ENCODE data around the gene ENAH.

GRCh38 chr1:225595974-225596551 is 56.9 kb downstream of the ENAH start:
- no peak for TF ChIP-seq CTCF (conservative IDR thresholded peaks at IDR 0.05 in 1 of 2, IDR thresholded peaks at IDR 0.05 in 1 of 2; ENCODE audit: low read depth in 1 of 2, low read length in 2 of 2)
- TF ChIP-seq EZH2 (IDR thresholded peaks at IDR 0.05; ENCODE audit: low read length, missing control alignments), result no peak

All from fibroblast of lung (primary cell).